ENCODE results near the gene PTPRG. TPM values are rescaled to one million over a fixed set of nuclear protein-coding genes. Genes with fewer than 3 reads are reported as not detected.

Gene PTPRG
- total RNA-seq, 1 donor from 2014 or later = 3.7 TPM

DNA sequence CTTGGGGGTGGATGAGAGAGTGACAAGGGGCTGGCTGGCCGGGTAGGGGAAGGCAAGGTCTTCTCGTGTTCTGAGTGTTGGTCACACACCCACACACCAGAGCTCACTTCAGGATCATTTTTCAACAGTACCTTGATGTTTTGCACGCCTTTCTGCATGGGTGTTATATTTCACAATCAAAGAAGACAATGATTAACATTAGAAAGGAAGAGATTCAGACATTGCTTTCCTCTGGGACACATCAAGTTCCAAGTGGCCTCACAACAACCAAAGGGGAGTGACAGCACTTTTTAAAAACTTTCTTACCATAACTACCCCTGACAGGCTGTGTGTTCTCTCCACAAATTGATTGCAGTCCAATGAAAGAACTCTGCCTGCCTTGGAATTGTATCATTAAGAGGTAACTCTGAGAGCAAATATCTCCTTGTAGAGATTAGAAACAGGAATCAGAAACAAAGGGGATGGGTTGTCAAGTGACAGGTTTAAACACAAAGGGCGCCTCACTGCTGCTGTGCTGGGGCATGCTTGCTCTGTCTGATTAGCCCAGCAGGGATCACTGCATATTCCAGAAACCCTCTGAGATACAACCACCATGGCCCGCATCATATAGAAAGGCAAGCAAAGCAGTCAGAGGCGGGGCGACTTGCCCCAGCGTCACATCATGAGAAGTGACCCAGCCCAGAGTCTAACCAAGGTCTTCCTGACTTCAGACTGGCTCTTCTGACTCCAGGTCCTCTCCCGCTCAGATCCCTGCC, 581.1 kb downstream of the PTPRG start:
- Mint-ChIP-seq H3K9me3 (no peaks in the 10 kb centered on the region), H3K27me3 (ENCODE audit: insufficient read depth) (peaks cover 1% of the 10 kb centered on the region), H3K36me3 (ENCODE audit: low read depth) (no peaks in the 10 kb centered on the region), H3K4me1 (ENCODE audit: low read depth) (no peaks in the 10 kb centered on the region), H3K27ac (no peak overlapping the region), H3K4me3 (no peak overlapping the region)
- no peak for DNase-seq (ENCODE audit: low spot score)
- intact Hi-C loops (cut with micrococcal nuclease) = no loop called here

- H3K4me1 Mint-ChIP-seq (ENCODE audit: low read depth) = no peaks in the 10 kb centered on the region
- peaks cover 1% of the 10 kb centered on the region for H3K27me3 Mint-ChIP-seq (ENCODE audit: insufficient read depth)
- no peak overlapping the region for H3K27ac Mint-ChIP-seq
- no peak overlapping the region for H3K4me3 Mint-ChIP-seq
- intact Hi-C loops (cut with micrococcal nuclease) = no loop called here
- H3K36me3 Mint-ChIP-seq (ENCODE audit: low read depth) = no peaks in the 10 kb centered on the region
- no peak for DNase-seq (ENCODE audit: low spot score)
- H3K9me3 Mint-ChIP-seq = no peaks in the 10 kb centered on the region
Observed at GRCh38 chr3:62143843-62144450, 582.6 kb downstream of the PTPRG start.

- Mint-ChIP-seq H3K27ac (no peak overlapping the region), H3K4me1 (ENCODE audit: low read depth) (no peaks in the 10 kb centered on the region), H3K36me3 (ENCODE audit: low read depth) (no peaks in the 10 kb centered on the region), H3K9me3 (no peaks in the 10 kb centered on the region), H3K27me3 (ENCODE audit: insufficient read depth) (peaks cover 1% of the 10 kb centered on the region), H3K4me3 (no peak overlapping the region)
- no peak for DNase-seq (ENCODE audit: low spot score)
- intact Hi-C loops (cut with micrococcal nuclease) = no loop called here
Observed at GRCh38 chr3:62144482-62144881, 583.1 kb downstream of the PTPRG start.

DNA sequence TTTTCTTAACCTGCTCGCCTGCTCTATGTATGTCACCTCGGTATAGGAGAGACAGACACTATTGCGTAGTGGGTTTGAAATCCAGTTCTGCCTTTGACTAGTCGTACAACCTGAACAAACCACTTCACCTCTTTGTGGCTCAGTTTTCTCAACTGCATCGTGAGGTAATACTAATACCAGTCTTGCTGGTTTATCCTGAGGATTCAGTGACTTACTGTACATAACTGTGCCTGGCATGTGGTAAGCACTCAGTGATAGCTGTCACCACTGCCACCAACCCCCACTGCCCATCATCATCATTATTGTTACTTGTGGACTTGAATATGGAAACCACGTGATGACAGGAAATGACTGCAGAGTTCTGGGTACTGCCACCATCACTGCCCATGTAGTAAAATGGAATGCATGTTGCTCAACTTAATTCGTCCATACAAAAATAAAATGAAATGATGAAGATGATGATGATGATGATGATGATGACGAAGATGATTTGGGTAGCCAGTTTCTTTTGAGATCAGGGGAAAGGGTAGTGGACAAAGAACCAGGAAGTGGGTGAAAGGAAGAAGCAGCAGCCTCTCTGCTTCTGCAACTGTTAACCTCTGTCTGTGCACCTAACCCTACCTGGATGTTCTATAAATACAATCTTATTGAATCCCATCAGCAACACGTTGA, 583.9 kb downstream of the PTPRG start:
- Mint-ChIP-seq H3K27ac (no peak overlapping the region), H3K9me3 (no peaks in the 10 kb centered on the region), H3K4me1 (ENCODE audit: low read depth) (no peaks in the 10 kb centered on the region), H3K4me3 (no peak overlapping the region), H3K27me3 (ENCODE audit: insufficient read depth) (peaks cover 1% of the 10 kb centered on the region), H3K36me3 (ENCODE audit: low read depth) (no peaks in the 10 kb centered on the region)
- no peak for DNase-seq (ENCODE audit: low spot score)
- intact Hi-C loops (cut with micrococcal nuclease) = no loop called here

DNA sequence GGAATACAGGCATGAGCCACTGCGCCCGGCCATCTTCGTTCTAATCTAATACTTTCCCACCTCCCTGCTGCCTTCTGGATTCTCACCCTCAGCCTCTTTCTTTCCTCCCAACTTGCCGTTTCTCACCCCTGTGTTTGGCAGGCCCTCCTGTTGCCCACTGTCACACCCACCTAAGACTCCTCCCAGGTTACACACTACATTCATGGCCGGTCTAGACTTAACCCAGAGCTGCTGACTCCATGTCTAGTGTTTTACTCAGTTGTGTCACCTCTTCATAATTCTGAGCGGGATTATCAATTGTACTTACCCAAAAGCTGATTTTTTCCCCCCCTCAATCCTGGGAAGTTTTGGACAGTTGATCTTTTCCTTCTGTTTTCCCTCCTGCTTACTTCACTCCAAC, 588.2 kb downstream of the PTPRG start:
- intact Hi-C loops (cut with micrococcal nuclease) = no loop called here
- Mint-ChIP-seq H3K4me3 (no peak overlapping the region), H3K9me3 (no peaks in the 10 kb centered on the region), H3K27ac (no peak overlapping the region), H3K36me3 (ENCODE audit: low read depth) (no peaks in the 10 kb centered on the region), H3K4me1 (ENCODE audit: low read depth) (no peaks in the 10 kb centered on the region), H3K27me3 (ENCODE audit: insufficient read depth) (no peaks in the 10 kb centered on the region)
- no peak for DNase-seq (ENCODE audit: low spot score)

- no peak overlapping the region for H3K4me3 Mint-ChIP-seq
- intact Hi-C loops (cut with micrococcal nuclease) = no loop called here
- H3K4me1 Mint-ChIP-seq (ENCODE audit: low read depth) = no peaks in the 10 kb centered on the region
- H3K9me3 Mint-ChIP-seq = no peaks in the 10 kb centered on the region
- H3K27me3 Mint-ChIP-seq (ENCODE audit: insufficient read depth) = no peaks in the 10 kb centered on the region
- H3K27ac Mint-ChIP-seq = no peak overlapping the region
- no peak for DNase-seq (ENCODE audit: low spot score)
- no peaks in the 10 kb centered on the region for H3K36me3 Mint-ChIP-seq (ENCODE audit: low read depth)
Observed at GRCh38 chr3:62149962-62150361, 588.6 kb downstream of the PTPRG start.

- DNase-seq (ENCODE audit: low spot score) = no peak
- H3K36me3 Mint-ChIP-seq (ENCODE audit: low read depth) = no peaks in the 10 kb centered on the region
- H3K4me3 Mint-ChIP-seq = no peak overlapping the region
- intact Hi-C loops (cut with micrococcal nuclease) = no loop called here
- no peaks in the 10 kb centered on the region for H3K27me3 Mint-ChIP-seq (ENCODE audit: insufficient read depth)
- H3K27ac Mint-ChIP-seq = no peak overlapping the region
- no peaks in the 10 kb centered on the region for H3K4me1 Mint-ChIP-seq (ENCODE audit: low read depth)
- H3K9me3 Mint-ChIP-seq = no peaks in the 10 kb centered on the region
Observed at GRCh38 chr3:62151591-62151990, 590.2 kb downstream of the PTPRG start.

- intact Hi-C loops (cut with micrococcal nuclease) = no loop called here
- H3K4me1 Mint-ChIP-seq (ENCODE audit: low read depth) = no peaks in the 10 kb centered on the region
Observed at GRCh38 chr3:62153231-62153630, 591.9 kb downstream of the PTPRG start.

DNA sequence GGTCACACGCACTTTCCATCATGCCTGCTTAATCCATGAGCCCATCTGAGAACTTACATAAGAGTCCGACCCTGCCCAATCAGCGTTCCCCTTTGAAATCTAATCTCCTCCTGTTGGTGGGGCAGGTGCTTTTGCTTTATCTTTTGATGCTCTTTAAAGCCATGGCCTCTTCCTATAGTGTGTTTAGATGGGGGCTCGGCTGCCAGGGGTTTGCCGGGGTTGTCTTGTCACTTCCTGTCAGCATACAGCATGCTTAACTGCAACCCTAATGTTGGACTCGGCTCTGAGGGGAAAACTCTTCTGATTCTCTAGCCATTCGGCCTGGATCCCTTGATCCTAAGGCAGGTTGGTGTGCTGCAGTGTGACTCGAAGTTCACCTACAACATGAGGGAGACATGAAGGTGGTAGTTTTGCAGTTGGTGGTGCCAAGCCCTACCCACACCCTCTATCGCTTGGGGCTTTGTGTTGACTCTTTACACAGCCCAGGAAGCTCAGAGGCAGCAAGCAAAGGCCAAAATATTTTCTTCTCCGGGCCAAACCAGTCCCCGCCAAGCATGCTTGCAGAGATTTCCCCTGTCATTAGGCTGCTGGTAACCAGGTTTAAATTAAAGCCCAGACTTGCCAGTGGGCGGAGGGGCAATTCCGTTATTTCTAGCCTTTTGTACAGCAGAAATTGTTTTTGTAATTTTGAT, 593.2 kb downstream of the PTPRG start:
- H3K27me3 Mint-ChIP-seq (ENCODE audit: insufficient read depth) = no peaks in the 10 kb centered on the region
- intact Hi-C loops (cut with micrococcal nuclease) = no loop called here
- DNase-seq (ENCODE audit: low spot score) = no peak
- H3K9me3 Mint-ChIP-seq = peaks cover 4% of the 10 kb centered on the region
- no peak overlapping the region for H3K27ac Mint-ChIP-seq
- no peak overlapping the region for H3K4me3 Mint-ChIP-seq
- H3K36me3 Mint-ChIP-seq (ENCODE audit: low read depth) = no peaks in the 10 kb centered on the region
- no peaks in the 10 kb centered on the region for H3K4me1 Mint-ChIP-seq (ENCODE audit: low read depth)

More at GRCh38 chr3:62153231-62153630, 591.9 kb downstream of the PTPRG start:
- peaks cover 4% of the 10 kb centered on the region for H3K9me3 Mint-ChIP-seq
- H3K36me3 Mint-ChIP-seq (ENCODE audit: low read depth) = no peaks in the 10 kb centered on the region
- no peak overlapping the region for H3K27ac Mint-ChIP-seq
- H3K4me3 Mint-ChIP-seq = no peak overlapping the region
- no peaks in the 10 kb centered on the region for H3K27me3 Mint-ChIP-seq (ENCODE audit: insufficient read depth)
- no peak for DNase-seq (ENCODE audit: low spot score)

DNA sequence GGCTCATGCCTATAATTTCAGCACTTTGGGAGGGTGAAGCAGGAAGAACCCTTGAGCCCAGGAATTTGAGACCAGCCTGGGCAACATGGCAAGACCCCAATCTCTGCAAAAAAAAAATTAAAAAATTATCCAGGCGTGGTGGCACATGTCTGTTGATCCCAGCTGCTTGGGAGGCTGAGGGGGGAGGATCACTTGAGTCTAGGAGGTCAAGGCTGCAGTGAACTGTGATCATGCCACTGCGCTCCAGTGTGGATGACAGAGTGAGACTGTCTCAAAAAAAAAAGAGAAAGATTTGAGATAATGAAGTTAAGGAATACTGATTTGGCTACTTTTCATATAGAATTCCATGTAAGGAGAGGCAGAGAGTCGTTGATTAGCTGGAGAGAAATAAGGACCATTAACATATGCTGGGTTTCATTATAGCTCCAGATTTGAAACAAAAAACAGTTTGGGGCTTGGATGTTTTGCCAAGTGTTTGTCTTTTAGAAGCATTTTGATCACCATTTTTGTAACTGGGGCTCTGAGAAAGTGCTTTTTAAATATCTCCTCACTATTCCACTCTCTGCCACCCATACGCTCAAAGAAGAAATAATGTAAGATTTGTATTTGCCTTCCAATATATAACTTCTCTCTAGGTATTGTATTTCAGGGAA, 597.8 kb downstream of the PTPRG start:
- intact Hi-C loops (cut with micrococcal nuclease) = no loop called here
- peaks cover 3% of the 10 kb centered on the region for H3K27me3 Mint-ChIP-seq (ENCODE audit: insufficient read depth)
- H3K4me3 Mint-ChIP-seq = no peak overlapping the region
- no peak overlapping the region for H3K27ac Mint-ChIP-seq
- no peak for DNase-seq (ENCODE audit: low spot score)
- no peaks in the 10 kb centered on the region for H3K4me1 Mint-ChIP-seq (ENCODE audit: low read depth)
- peaks cover 4% of the 10 kb centered on the region for H3K9me3 Mint-ChIP-seq
- H3K36me3 Mint-ChIP-seq (ENCODE audit: low read depth) = no peaks in the 10 kb centered on the region

- no peak overlapping the region for H3K27ac Mint-ChIP-seq
- intact Hi-C loops (cut with micrococcal nuclease) = no loop called here
Observed at GRCh38 chr3:62159709-62160092, 598.3 kb downstream of the PTPRG start.

DNA sequence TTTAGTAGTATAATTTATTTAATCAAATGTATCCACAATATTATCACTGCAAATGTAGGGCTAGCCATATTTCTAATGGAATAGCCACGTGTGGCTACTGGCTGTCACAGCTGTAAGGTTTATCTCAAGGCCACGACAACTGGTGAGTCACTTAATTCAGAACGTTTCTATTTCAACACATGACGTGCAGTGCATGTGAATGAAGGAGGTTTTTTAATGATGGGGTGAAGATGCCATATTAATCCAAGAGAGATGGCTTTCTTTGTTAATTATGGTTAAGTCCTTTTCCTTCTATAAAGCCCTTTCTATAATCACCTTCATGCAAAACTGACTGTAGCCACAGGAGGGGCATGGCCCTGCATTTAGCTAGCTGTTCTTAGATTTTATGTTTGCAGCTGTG, 600.0 kb downstream of the PTPRG start:
- no peaks in the 10 kb centered on the region for H3K4me1 Mint-ChIP-seq (ENCODE audit: low read depth)
- H3K36me3 Mint-ChIP-seq (ENCODE audit: low read depth) = no peaks in the 10 kb centered on the region
- peaks cover 4% of the 10 kb centered on the region for H3K9me3 Mint-ChIP-seq
- peaks cover 3% of the 10 kb centered on the region for H3K27me3 Mint-ChIP-seq (ENCODE audit: insufficient read depth)
- no peak overlapping the region for H3K4me3 Mint-ChIP-seq
- H3K27ac Mint-ChIP-seq = no peak overlapping the region
- intact Hi-C loops (cut with micrococcal nuclease) = no loop called here
- no peak for DNase-seq (ENCODE audit: low spot score)

More at GRCh38 chr3:62159709-62160092, 598.3 kb downstream of the PTPRG start:
- Mint-ChIP-seq H3K4me1 (ENCODE audit: low read depth) (no peaks in the 10 kb centered on the region), H3K27me3 (ENCODE audit: insufficient read depth) (peaks cover 3% of the 10 kb centered on the region), H3K9me3 (peaks cover 4% of the 10 kb centered on the region), H3K36me3 (ENCODE audit: low read depth) (no peaks in the 10 kb centered on the region), H3K4me3 (no peak overlapping the region)
- no peak for DNase-seq (ENCODE audit: low spot score)

Data from activated T-helper 1 cell treated with anti-CD3 and anti-CD28 coated beads, Interleukin-12 subunit alpha, Interleukin-12 subunit beta, Interleukin-2, Interleukin-4 antibody, amounts not matched to agents 30 ng/mL and 10 ng/mL and 1 ng/mL, durations not matched to agents 14 hours and 24 hours and 36 hours (primary cell).